Loucy (cell line): Measurements from ENCODE around the gene DBN1.

Experiments
- EZH2phosphoT487 ChIP-seq: fragments of 200-600 bp; IDR thresholded peaks from 2 replicates; pipeline ENCODE4 v1.6.1; 2018; ENCODE audit warnings: antibody characterized with exemption, mild to moderate bottlenecking, moderate library complexity, borderline replicate concordance
- TF ChIP-seq, protein P1 (sequence below): fragments of 200-600 bp; sonication (generic); conservative IDR thresholded peaks from 2 replicates; pipeline ENCODE4 v1.5.1; 2014; ENCODE audit warnings: mild to moderate bottlenecking, antibody characterized with exemption, low read length

DNA sequence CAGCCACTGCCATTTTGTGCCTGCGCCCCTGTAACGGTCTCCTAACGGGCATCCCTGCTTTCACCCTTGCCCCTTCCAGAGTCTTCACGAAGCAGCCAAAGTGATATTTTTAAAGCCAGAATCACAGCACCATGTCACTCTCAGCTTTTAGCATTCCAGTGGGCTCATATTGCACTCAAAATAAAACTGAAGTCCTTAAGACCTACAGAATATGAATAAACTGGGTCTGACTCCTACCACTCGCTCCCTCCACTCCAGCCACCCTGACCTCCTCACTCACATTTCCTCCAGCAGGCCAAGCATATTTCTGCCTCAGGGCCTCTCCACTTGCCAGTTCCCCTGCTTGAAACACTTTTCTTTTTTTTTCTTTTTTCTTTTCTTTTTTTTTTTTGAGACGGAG is 26.4 kb upstream of the DBN1 start:
- no peak for TF ChIP-seq EZH2phosphoT487
- TF ChIP-seq, protein P1, sequence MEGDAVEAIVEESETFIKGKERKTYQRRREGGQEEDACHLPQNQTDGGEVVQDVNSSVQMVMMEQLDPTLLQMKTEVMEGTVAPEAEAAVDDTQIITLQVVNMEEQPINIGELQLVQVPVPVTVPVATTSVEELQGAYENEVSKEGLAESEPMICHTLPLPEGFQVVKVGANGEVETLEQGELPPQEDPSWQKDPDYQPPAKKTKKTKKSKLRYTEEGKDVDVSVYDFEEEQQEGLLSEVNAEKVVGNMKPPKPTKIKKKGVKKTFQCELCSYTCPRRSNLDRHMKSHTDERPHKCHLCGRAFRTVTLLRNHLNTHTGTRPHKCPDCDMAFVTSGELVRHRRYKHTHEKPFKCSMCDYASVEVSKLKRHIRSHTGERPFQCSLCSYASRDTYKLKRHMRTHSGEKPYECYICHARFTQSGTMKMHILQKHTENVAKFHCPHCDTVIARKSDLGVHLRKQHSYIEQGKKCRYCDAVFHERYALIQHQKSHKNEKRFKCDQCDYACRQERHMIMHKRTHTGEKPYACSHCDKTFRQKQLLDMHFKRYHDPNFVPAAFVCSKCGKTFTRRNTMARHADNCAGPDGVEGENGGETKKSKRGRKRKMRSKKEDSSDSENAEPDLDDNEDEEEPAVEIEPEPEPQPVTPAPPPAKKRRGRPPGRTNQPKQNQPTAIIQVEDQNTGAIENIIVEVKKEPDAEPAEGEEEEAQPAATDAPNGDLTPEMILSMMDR, result no peak
